Stimulated activated CD8-positive, alpha-beta memory T cell treated with anti-CD3 and anti-CD28 coated beads, Interleukin-15, amount 100 ng/mL, for 4 hours (primary cell): ENCODE results near the gene AFAP1.

Experiments
- DNase-seq, 2 donors: peaks; one replicate each; pipeline ENCODE4 v3.0.0-alpha.2; 2020; ENCODE audit warnings: low read depth in 2 of 2

Gene AFAP1

GRCh38 chr4:7769396-7770223 lies 170.1 kb downstream of the AFAP1 start:
- DNase-seq = no peak

GRCh38 chr4:7768736-7769135 lies 170.9 kb downstream of the AFAP1 start:
- DNase-seq = no peak

- no peak for DNase-seq
These were observed 171.7 kb downstream of the AFAP1 start for GRCh38 chr4:7767966-7768365.

- DNase-seq = no peak
These were observed 172.1 kb downstream of the AFAP1 start for GRCh38 chr4:7767526-7767925.

GRCh38 chr4:7766661-7767345 lies 172.9 kb downstream of the AFAP1 start:
- DNase-seq = no peak

- no peak for DNase-seq
These were observed 173.6 kb downstream of the AFAP1 start for GRCh38 chr4:7766086-7766485.

- DNase-seq = no peak
These were observed 174.0 kb downstream of the AFAP1 start for GRCh38 chr4:7765666-7766065.

- DNase-seq = no peak
These were observed 175.2 kb downstream of the AFAP1 start for GRCh38 chr4:7764466-7764865.

- DNase-seq = no peak
These were observed 175.9 kb downstream of the AFAP1 start for GRCh38 chr4:7763788-7764187.

- DNase-seq = no peak
These were observed 176.6 kb downstream of the AFAP1 start for GRCh38 chr4:7763106-7763505.

GRCh38 chr4:7762376-7763030 lies 177.2 kb downstream of the AFAP1 start:
- no peak for DNase-seq

GRCh38 chr4:7761720-7762119 lies 177.9 kb downstream of the AFAP1 start:
- DNase-seq = peak in 1 of 2 donors; percentile 12

GRCh38 chr4:7761312-7761711 lies 178.3 kb downstream of the AFAP1 start:
- no peak for DNase-seq

- DNase-seq = no peak
These were observed 179.0 kb downstream of the AFAP1 start for GRCh38 chr4:7760706-7761105.

- no peak for DNase-seq
These were observed 179.4 kb downstream of the AFAP1 start for GRCh38 chr4:7760228-7760627.

- no peak for DNase-seq
These were observed 180.0 kb downstream of the AFAP1 start for GRCh38 chr4:7759635-7760034.

GRCh38 chr4:7759216-7759615 lies 180.4 kb downstream of the AFAP1 start:
- peak; percentile 24 to 63 for DNase-seq

- DNase-seq = no peak
These were observed 181.2 kb downstream of the AFAP1 start for GRCh38 chr4:7758476-7758875.

- DNase-seq = no peak
These were observed 181.9 kb downstream of the AFAP1 start for GRCh38 chr4:7757501-7758471.

- no peak for DNase-seq
These were observed 182.9 kb downstream of the AFAP1 start for GRCh38 chr4:7756561-7757355.

- no peak for DNase-seq
These were observed 183.6 kb downstream of the AFAP1 start for GRCh38 chr4:7756071-7756470.
